CD4-positive, alpha-beta memory T cell (primary cell): ENCODE measurements around the gene TMPRSS11E. TPM values are rescaled to one million over a fixed set of nuclear protein-coding genes. Genes with fewer than 3 reads are reported as not detected.
"Not testable (repeated sequence)": the region's sequence is repeated elsewhere in the genome, so short reads cannot be mapped to it uniquely, and the experiment has no call there.

Source experiments
- CTCF ChIA-PET: fragments of 350-600 bp; sonication (Branson Sonifier 250); formaldehyde crosslinking; loops from one replicate; lab custom pipeline; 2021; ENCODE audit warnings: inconsistent platforms; ENCODE audit not compliant: partially characterized antibody; lab: Charles Lee
- POLR2A ChIA-PET: fragments of 350-600 bp; sonication (Branson Sonifier 250); formaldehyde crosslinking; loops from one replicate; lab custom pipeline; 2021; ENCODE audit not compliant: partially characterized antibody; lab: Charles Lee
- DNase-seq, 5 donors: peaks; one replicate each; pipeline versions ENCODE4 v3.0.0 to v3.0.0-alpha.2; 2020 to 2022; ENCODE audit warnings: mixed read lengths in 1 of 5
- H3K27ac ChIP-seq: one replicate; pipeline ENCODE4 v1.7.0; 2013; ENCODE audit warnings: low read depth, low read length
- H3K27me3 ChIP-seq: 2 replicates; pipeline ENCODE4 v1.7.0; 2013; ENCODE audit warnings: mild to moderate bottlenecking, low read length, moderate library complexity; ENCODE audit not compliant: insufficient read depth
- H3K36me3 ChIP-seq: 2 replicates; pipeline ENCODE4 v1.7.0; 2013; ENCODE audit warnings: mild to moderate bottlenecking, low read length, moderate library complexity; ENCODE audit not compliant: insufficient read depth
- H3K4me1 ChIP-seq: 2 replicates; pipeline ENCODE4 v1.7.0; 2013; ENCODE audit warnings: mild to moderate bottlenecking, low read length, moderate library complexity; ENCODE audit not compliant: insufficient read depth
- H3K4me3 ChIP-seq, 2 donors: one replicate each; pipeline ENCODE4 v1.7.0; 2013; ENCODE audit warnings: low read length in 2 of 2, mild to moderate bottlenecking in 1 of 2
- H3K9me3 ChIP-seq, 2 donors: one replicate each; pipeline ENCODE4 v1.7.0; 2013; ENCODE audit warnings: low read length in 2 of 2, control low read depth in 1 of 2; ENCODE audit not compliant: control insufficient read depth in 1 of 2
- H3K27ac Mint-ChIP-seq, 7 donors: one replicate each; pipeline ENCODE4 v1.8.0; 2020 to 2021; ENCODE audit warnings: mixed read lengths in 7 of 7, mild to moderate bottlenecking in 6 of 7, inconsistent platforms in 3 of 7, moderate library complexity in 3 of 7
- H3K27me3 Mint-ChIP-seq, 2 donors: one replicate each; pipeline ENCODE4 v1.8.0; 2020 to 2021; ENCODE audit warnings: mixed read lengths in 2 of 2
- H3K36me3 Mint-ChIP-seq, 2 donors: one replicate each; pipeline ENCODE4 v1.8.0; 2020 to 2021; ENCODE audit warnings: mixed read lengths in 2 of 2, inconsistent platforms in 1 of 2, mild to moderate bottlenecking in 1 of 2
- H3K4me1 Mint-ChIP-seq, 4 donors: one replicate each; pipeline ENCODE4 v1.8.0; 2020 to 2021; ENCODE audit warnings: mixed read lengths in 4 of 4, mild to moderate bottlenecking in 1 of 4
- H3K4me3 Mint-ChIP-seq, 8 donors: one replicate each; pipeline ENCODE4 v1.8.0; 2020 to 2021; ENCODE audit warnings: mixed read lengths in 8 of 8, mild to moderate bottlenecking in 7 of 8, moderate library complexity in 6 of 8, inconsistent platforms in 3 of 8
- H3K9me3 Mint-ChIP-seq, 8 donors: one replicate each; pipeline ENCODE4 v1.8.0; 2020 to 2021; ENCODE audit warnings: mixed read lengths in 8 of 8, mild to moderate bottlenecking in 5 of 8, inconsistent platforms in 3 of 8, moderate library complexity in 1 of 8
- intact Hi-C: fragments of 100-400 bp; cut with micrococcal nuclease; formaldehyde crosslinking; loops from one replicate; pipeline ENCODE4 v1.15.1; 2023
- polyA plus RNA-seq, 2 donors: library from polyadenylated mRNA; unstranded; fragments of 300-500 nt; fragmentation: Illumina TruSeq; gene quantifications; one replicate each; pipeline ENCODE4 v1.2.3, GENCODE V29; 2021
- total RNA-seq, 2 experiments: library from RNA; stranded (reverse); gene quantifications; one replicate each; pipeline ENCODE4 v1.2.3, GENCODE V29; 2021

Gene TMPRSS11E
- total and polyA plus RNA-seq, 4 experiments from 2014 or later = 0.27 TPM; not detected in 3

DNA sequence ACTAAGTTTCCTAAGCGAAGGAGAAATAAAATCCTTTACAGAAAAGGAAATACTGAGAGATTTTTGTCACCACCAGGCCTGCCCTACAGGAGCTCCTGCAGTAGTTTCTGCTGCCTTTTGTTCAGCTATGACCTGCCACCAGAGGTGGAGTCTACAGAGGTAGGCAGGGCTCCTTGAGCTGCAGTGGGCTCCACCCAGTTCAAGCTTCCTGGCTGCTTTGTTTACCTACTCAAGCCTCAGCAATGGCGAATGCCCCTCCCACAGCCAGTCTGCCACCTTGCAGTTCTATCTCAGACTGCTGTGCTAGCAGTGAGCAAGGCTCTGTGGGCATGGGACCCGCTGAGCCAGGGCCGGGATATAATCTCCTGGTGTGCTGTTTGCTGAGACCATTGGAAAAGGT, 57.6 kb downstream of the TMPRSS11E start:
- H3K27me3 Mint-ChIP-seq, H3K36me3 ChIP-seq, H3K4me1 ChIP-seq, intact Hi-C loops, H3K36me3 Mint-ChIP-seq, CTCF ChIA-PET, H3K4me3 ChIP-seq, H3K27me3 ChIP-seq, H3K27ac ChIP-seq, H3K9me3 ChIP-seq: not testable (repeated sequence)
- POLR2A ChIA-PET = interaction anchor here (1.0 kb wide), 1 partner anchor 156 kb away, joined by 3 read pairs; no protein-coding TSS in a partner anchor
- peaks cover 5 to 22% (median 16%) of the 10 kb centered on the region in 4 donors for H3K4me1 Mint-ChIP-seq
- peak in 3 of 5 donors; percentile 9 to 20 (median 12) for DNase-seq
- H3K27ac Mint-ChIP-seq = peak overlapping the region in 1 of 7 donors; percentile 65
- H3K4me3 Mint-ChIP-seq = peak overlapping the region in 1 of 8 donors; percentile 67
- peaks cover 0 to 13% (median 6%) of the 10 kb centered on the region in 8 donors for H3K9me3 Mint-ChIP-seq

GRCh38 chr4:68505452-68505851, 58.2 kb downstream of the TMPRSS11E start:
- H3K27me3 ChIP-seq, H3K36me3 Mint-ChIP-seq, DNase-seq, intact Hi-C loops, H3K9me3 ChIP-seq, CTCF ChIA-PET, H3K27me3 Mint-ChIP-seq, H3K27ac ChIP-seq, H3K4me1 ChIP-seq, H3K4me3 ChIP-seq, H3K36me3 ChIP-seq: not testable (repeated sequence)
- peaks cover 0 to 13% (median 6%) of the 10 kb centered on the region in 8 donors for H3K9me3 Mint-ChIP-seq
- POLR2A ChIA-PET = interaction anchor here (1.0 kb wide), 1 partner anchor 156 kb away, joined by 3 read pairs; no protein-coding TSS in a partner anchor
- peaks cover 5 to 22% (median 16%) of the 10 kb centered on the region in 4 donors for H3K4me1 Mint-ChIP-seq
- H3K4me3 Mint-ChIP-seq = peak overlapping the region in 4 of 8 donors; percentile 2 to 67 (median 8)
- peak overlapping the region in 3 of 7 donors; percentile 19 to 73 (median 24) for H3K27ac Mint-ChIP-seq

- H3K36me3 ChIP-seq = no peaks in the 10 kb centered on the region
- ChIA-PET POLR2A (no interaction called here), CTCF (no interaction called here)
- intact Hi-C loops = no loop called here
- no peak for DNase-seq
- Mint-ChIP-seq H3K4me3 (no peak overlapping the region), H3K27ac (no peak overlapping the region), H3K4me1 (no peaks in the 10 kb centered on the region), H3K27me3 (no peaks in the 10 kb centered on the region), H3K9me3 (no peaks in the 10 kb centered on the region), H3K36me3 (no peaks in the 10 kb centered on the region)
- no peak overlapping the region for H3K27ac ChIP-seq
- H3K9me3 ChIP-seq = no peaks in the 10 kb centered on the region
- H3K4me3 ChIP-seq = no peak overlapping the region
- no peaks in the 10 kb centered on the region for H3K27me3 ChIP-seq
- H3K4me1 ChIP-seq = no peaks in the 10 kb centered on the region
Observed at GRCh38 chr4:68518889-68519288, 71.6 kb downstream of the TMPRSS11E start.

DNA sequence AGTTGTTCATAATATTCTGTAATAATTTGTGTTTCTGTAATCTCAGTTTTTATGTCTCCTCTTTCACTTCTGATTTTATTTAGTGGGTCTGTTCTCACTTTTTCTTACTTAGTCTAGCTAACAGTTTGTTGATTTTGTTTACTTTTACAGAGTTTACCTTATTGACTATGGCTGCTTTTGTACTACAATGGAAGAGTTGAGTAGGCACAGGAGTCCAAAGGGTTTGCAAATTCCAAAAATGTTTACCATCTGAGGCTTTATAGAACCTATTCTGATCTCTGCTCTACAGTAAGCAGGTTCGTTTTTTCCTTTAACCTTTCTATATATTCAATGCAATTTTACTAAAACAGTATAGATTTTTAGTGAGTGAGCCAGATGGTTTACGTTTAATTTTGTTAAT, 73.7 kb downstream of the TMPRSS11E start:
- Histone ChIP-seq H3K27ac (no peak overlapping the region), H3K9me3 (no peaks in the 10 kb centered on the region), H3K36me3 (no peaks in the 10 kb centered on the region), H3K4me3 (no peak overlapping the region), H3K27me3 (no peaks in the 10 kb centered on the region), H3K4me1 (no peaks in the 10 kb centered on the region)
- H3K4me1 Mint-ChIP-seq = no peaks in the 10 kb centered on the region
- no peak for DNase-seq
- no peak overlapping the region for H3K27ac Mint-ChIP-seq
- ChIA-PET POLR2A (no interaction called here), CTCF (no interaction called here)
- intact Hi-C loops = no loop called here
- no peaks in the 10 kb centered on the region for H3K9me3 Mint-ChIP-seq
- H3K4me3 Mint-ChIP-seq = no peak overlapping the region
- no peaks in the 10 kb centered on the region for H3K36me3 Mint-ChIP-seq
- peaks cover 0 to 1% of the 10 kb centered on the region in 2 donors for H3K27me3 Mint-ChIP-seq

- H3K9me3 ChIP-seq, H3K4me3 ChIP-seq, intact Hi-C loops, H3K4me1 Mint-ChIP-seq, DNase-seq, H3K27me3 Mint-ChIP-seq, POLR2A ChIA-PET, CTCF ChIA-PET, H3K36me3 ChIP-seq, H3K27ac Mint-ChIP-seq, H3K27ac ChIP-seq, H3K36me3 Mint-ChIP-seq, H3K4me3 Mint-ChIP-seq, H3K27me3 ChIP-seq, H3K4me1 ChIP-seq, H3K9me3 Mint-ChIP-seq: not testable (repeated sequence)
Observed at GRCh38 chr4:68522232-68522631, 75.0 kb downstream of the TMPRSS11E start.

- H3K4me3 Mint-ChIP-seq = no peak overlapping the region
- CTCF ChIA-PET = no interaction called here
- H3K9me3 Mint-ChIP-seq = peaks cover 0 to 26% (median 9%) of the 10 kb centered on the region in 8 donors
- no peaks in the 10 kb centered on the region for H3K36me3 Mint-ChIP-seq
- Histone ChIP-seq H3K36me3 (no peaks in the 10 kb centered on the region), H3K4me3 (no peak overlapping the region), H3K4me1 (no peaks in the 10 kb centered on the region), H3K9me3 (no peaks in the 10 kb centered on the region), H3K27me3 (no peaks in the 10 kb centered on the region), H3K27ac (no peak overlapping the region)
- no peak for DNase-seq
- POLR2A ChIA-PET = no interaction called here
- peaks cover 2 to 5% of the 10 kb centered on the region in 2 donors for H3K27me3 Mint-ChIP-seq
- intact Hi-C loops = no loop called here
- no peak overlapping the region for H3K27ac Mint-ChIP-seq
- H3K4me1 Mint-ChIP-seq = no peaks in the 10 kb centered on the region
Observed at GRCh38 chr4:68535974-68536373, 88.7 kb downstream of the TMPRSS11E start.

GRCh38 chr4:68536375-68536774, 89.1 kb downstream of the TMPRSS11E start:
- Histone ChIP-seq H3K36me3 (no peaks in the 10 kb centered on the region), H3K9me3 (no peaks in the 10 kb centered on the region), H3K27me3 (no peaks in the 10 kb centered on the region), H3K4me1 (no peaks in the 10 kb centered on the region), H3K27ac (no peak overlapping the region), H3K4me3 (no peak overlapping the region)
- Mint-ChIP-seq H3K4me1 (no peaks in the 10 kb centered on the region), H3K36me3 (no peaks in the 10 kb centered on the region), H3K4me3 (no peak overlapping the region), H3K9me3 (peaks cover 0 to 22% (median 6%) of the 10 kb centered on the region in 8 donors), H3K27me3 (peaks cover 2 to 5% of the 10 kb centered on the region in 2 donors), H3K27ac (no peak overlapping the region)
- intact Hi-C loops = no loop called here
- CTCF ChIA-PET = no interaction called here
- POLR2A ChIA-PET = no interaction called here
- no peak for DNase-seq

GRCh38 chr4:68542742-68543141, 95.5 kb downstream of the TMPRSS11E start:
- H3K27me3 ChIP-seq, CTCF ChIA-PET, DNase-seq, POLR2A ChIA-PET, H3K36me3 Mint-ChIP-seq, H3K4me1 ChIP-seq, H3K9me3 ChIP-seq, H3K27ac Mint-ChIP-seq, H3K36me3 ChIP-seq, H3K4me3 ChIP-seq, H3K4me3 Mint-ChIP-seq, H3K27ac ChIP-seq, intact Hi-C loops, H3K4me1 Mint-ChIP-seq: not testable (repeated sequence)
- Mint-ChIP-seq H3K27me3 (peaks cover 8 to 14% of the 10 kb centered on the region in 2 donors), H3K9me3 (peaks cover 0 to 12% (median 2%) of the 10 kb centered on the region in 8 donors)
